ENCODE results near the gene SLC17A8.

SLC17A8 gene

DNA sequence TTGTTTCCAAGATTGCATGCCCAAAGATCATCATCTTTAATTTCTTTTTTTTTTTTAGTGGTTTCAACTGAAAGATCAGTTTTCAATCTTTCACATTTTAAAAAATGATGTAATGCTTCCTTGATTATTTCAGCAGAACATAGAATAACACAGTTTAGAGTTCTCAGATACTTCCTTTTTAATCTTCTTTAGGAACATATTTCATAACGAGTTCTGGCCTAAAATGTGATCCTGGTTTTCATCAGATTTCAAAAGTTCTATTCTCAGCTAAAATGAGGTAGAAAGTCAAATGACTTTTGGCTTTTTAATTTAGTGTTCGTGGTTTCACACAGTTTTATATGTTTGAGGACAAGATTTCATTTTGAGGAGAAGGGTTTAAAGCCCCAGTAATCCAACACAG lies 76.8 kb downstream of the SLC17A8 start:
- DNase-seq = no peak

DNA sequence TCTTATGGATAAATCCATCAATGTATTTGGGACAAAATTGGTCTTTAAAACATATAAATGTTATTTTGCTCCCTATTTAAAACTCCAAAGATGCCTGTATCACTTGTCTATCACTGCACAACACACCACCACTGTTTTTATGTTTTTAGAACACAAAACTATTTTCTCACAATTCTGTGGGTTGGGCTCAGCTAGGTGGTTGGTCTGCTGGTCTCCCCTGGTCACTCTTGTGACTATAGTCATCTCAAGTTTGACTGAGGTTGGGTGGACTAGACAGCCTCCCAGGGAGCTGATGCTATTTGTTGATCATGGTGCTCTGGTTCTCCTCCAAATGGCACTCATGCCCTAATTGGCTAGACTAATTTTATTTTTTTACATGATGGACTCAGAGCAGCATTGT lies 77.3 kb downstream of the SLC17A8 start:
- DNase-seq = no peak

DNA sequence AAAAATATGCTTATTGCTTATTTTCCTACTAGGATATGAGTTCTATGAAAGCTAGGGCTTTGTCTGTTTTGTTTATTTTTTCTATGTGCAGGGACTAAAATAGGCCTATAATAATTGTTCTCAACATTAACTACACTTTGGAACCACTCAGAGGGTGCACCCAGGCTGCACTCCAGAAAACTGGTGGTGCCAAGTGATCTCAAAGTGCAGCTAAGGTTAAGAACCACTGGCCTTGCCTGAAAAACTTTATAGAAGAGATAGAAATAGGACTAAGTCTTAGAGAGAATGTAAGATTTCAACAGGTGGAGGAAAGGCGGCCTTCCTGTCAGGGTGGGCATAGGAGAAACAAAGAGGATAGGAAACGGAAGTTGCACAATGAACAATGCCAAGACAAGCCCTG lies 79.1 kb downstream of the SLC17A8 start:
- no peak for DNase-seq

DNA sequence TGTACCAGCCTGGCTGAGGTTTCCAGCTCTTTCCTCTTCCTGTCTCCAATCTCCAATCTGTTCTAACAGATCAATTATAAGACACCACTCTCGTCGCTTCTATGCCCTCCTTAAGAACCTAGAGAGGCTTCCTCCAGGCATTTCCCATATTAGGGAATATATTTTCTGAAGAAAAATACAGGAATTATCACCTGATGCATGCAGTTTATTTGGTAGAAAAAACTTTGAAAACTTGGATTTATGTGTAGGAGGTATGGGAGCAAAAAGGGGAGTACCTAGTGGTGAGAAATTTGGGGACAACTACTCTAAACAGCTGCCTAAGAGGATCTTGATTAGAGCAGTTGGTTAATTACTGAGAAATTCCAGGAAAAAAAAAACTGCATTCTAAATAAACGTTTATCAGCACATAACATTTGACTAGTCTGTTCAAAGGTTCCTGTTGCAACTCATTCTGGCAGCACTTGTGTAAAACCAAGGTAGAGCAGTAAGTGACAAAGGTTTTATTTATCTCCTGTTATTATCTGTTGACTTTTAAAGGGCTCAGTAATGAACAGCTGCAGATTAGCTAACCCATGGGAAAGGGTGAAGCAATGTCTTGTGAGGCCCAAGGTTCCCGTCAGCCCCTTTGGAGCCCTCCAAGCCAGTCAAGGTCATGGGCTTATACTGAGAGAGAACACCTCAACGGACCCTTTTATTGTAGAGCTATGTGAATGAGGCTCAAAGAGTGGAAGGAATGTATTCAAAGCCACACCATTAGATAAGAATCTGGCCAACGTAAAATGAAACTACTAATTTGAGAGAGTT lies 80.4 kb downstream of the SLC17A8 start:
- DNase-seq = no peak

DNA sequence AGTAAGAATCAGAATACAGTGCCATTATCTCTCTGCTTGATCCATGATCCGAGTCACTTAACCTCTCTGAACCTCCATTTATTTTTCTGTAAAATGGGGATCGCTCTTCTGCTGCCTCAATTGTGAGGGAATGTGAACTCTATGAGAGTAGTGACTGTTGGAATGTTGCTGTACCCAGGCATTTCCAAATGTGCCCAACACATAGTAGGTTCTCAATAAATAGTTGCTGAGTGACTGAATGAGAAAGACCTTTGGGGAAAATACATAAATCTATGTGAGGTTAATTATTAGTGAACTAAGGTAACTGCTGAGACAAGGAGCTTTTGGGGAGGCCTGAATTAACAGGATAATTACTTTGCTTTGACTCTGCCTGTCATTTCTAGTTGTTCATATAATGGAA lies 82.9 kb downstream of the SLC17A8 start:
- DNase-seq = no peak

DNA sequence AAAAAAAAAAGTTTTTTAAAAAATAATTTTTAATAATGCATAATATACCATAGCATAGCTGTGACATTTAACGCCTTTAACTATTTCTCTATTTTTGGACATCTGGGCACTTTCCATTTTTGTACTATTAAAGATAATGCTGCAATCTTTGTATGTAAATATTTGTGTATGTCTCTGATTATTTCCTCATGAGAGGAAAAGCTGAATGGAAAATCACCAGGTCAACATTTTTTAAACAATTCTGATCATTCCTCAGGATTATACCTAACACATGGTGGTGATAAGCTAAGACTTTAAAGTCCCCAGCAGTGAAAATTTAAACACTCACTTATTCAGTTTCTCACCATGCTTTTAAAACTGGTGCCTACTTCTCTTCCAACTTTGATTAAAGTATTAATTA lies 85.5 kb downstream of the SLC17A8 start:
- DNase-seq = no peak

DNA sequence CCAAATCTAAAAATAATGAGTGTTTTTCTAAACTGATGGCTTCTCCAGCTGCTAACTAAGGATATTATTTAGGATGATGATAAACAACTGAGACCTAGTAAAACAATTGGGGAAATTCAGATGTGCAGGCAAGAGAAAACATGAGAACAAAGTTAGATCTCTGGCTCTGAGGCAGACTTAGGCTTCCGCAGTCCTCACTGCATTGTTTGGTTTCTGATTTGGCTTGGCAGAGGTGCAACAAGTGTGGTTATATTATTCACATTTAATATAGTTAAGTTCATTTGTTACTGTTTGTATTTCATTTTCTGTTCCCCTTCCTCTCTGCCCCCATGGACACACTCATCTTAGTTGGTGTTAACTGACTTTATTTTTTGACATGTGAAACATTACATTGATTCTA lies 86.6 kb downstream of the SLC17A8 start:
- DNase-seq = no peak

DNA sequence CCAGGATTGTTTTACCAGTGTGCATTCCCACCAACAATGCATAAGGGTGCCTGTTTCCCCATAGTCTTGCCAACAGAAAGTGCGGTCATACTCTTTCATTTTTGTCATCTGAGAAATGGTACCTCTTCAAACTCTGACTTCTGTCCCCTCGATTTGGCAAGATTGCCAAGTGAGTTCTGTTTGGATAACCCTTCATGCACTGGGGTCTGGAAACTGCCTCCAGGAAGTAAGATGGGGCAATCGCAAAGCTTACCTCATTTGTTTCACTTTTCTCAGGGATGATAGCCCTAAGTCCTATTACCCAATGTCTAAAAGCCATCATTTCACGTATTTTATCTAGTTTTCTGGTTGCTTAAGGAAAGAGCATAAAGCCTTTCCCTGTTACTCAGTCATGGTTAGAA lies 88.2 kb downstream of the SLC17A8 start:
- DNase-seq = no peak

DNA sequence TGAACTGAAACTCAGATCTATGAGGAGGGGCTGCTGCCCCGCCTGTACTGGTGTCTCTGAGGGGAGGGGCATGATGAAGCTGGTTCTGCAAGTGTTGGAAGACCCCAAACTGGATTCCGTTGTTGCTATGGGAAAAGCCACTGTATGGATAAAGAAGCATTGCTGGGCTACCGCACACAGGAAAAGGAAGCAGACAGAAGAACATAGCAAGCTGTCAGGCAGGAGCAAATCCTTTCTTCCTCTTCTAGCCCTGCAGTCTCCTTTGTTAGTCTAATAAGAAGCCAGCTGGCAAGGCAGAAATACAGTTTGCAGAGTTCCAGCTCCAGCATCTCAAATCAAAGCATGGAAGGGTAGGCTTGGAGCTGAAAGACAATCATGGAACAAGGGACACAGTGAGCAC lies 90.5 kb downstream of the SLC17A8 start:
- no peak for DNase-seq

DNA sequence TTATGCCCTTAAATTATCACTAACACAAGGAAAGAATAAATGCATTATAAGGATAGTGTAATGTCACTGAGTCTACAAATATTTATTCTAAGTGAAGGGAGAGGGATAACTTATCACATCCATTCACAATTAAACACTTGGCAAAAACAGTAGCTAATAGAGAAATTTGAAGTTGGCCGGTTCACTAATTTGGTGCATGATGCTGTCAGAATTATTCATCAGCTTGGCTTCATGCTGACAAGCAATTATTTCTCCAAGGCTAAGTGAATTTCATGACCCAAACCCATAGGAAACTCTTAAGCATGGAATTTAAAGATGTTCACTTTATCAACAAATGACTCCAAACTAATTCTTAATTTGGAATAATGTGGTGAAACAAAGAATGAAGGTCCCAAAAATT lies 91.8 kb downstream of the SLC17A8 start:
- DNase-seq = no peak

DNA sequence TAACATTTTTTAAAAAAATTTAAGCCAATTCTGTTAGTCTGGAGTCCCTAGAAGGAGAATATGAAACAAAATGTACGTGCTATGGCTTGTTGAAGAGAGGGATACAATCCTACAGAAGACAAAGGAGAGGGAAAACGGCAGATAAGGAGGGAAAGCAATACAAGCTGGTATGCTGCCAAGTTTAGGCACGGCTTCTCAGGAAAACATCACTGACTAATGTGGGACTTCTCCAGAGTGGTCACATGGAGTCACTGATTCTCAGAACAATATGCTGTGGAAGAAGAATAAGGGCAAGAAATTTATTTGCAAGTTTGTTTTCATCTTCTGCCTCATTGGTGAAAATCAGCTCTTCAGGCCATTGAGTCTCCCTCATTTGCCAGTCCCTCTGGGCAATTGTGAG lies 93.9 kb downstream of the SLC17A8 start:
- DNase-seq = no peak

DNA sequence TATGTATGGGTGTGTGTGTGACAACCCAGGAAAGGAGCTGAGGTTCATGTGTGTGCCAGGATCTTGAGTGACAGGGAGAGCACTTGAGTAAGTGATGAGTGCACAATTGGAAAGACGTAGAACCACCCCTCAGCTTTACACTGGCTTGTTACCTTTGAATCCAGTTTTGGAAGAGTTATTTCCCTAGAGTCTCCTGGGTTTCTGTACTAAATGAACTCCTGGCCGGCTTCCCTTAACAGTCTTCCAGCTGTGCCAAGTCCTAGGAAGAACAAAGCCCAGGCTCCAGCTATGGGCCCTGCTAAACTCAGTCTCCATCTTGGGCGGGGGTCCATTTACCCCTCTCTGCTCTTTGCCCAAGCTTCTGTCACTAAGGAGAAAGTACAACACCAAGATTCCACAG lies 97.1 kb downstream of the SLC17A8 start:
- DNase-seq = no peak

DNA sequence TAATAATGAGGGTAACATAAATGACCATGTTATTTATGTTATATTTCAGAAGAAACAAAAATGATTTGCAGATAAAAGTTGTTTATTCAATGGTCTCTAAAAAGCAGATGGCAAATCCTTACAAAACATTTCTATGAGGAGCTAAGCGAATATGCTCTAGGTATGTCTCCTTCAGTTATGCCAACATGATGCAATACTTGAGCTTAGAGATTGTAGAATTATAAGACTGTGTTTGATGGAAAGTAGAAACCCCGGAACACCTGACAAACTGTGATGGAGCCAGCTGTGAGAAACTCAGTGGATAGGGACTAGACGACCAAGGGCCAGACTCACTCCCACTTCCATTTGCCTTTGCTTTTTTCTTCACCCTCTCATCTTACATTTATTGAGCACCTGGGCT lies 99.0 kb downstream of the SLC17A8 start:
- no peak for DNase-seq

DNA sequence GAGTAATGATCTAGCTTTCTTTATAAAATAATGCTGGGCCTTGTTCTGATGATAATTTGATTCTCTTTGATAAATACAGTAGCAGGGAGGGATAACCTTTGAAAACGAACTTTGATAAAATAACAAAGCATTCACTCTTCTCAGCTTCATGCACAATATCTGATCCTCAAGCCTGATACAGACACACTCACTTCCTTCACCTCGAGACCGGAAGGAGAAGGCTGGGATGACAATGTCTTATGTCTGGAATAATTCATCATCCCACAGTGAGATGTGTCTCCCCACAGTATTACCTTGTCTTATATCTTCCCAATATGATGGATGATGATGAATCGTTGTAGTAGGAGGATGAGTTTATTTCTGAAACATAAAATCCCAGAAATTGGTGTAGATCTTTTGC lies 101.3 kb downstream of the SLC17A8 start:
- no peak for DNase-seq

DNA sequence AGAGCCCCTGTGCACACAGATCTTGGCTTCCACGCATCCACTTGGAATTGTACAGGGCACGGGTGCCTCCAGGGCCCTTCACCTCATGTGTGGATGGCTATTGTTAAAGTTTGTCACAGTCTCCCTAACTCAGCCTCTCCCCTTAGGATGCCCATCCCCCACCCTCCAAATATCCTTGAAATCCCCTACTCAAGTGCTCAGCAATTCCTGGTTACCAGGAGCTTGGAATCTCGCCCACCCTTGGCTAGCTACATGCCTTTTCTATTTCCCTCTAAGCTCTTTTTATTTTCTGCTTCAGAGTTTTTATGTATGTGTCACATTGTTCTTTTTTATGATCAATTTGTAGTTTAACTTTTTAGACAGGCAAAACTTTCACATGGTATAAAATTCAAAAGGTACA lies 103.8 kb downstream of the SLC17A8 start:
- DNase-seq = no peak

DNA sequence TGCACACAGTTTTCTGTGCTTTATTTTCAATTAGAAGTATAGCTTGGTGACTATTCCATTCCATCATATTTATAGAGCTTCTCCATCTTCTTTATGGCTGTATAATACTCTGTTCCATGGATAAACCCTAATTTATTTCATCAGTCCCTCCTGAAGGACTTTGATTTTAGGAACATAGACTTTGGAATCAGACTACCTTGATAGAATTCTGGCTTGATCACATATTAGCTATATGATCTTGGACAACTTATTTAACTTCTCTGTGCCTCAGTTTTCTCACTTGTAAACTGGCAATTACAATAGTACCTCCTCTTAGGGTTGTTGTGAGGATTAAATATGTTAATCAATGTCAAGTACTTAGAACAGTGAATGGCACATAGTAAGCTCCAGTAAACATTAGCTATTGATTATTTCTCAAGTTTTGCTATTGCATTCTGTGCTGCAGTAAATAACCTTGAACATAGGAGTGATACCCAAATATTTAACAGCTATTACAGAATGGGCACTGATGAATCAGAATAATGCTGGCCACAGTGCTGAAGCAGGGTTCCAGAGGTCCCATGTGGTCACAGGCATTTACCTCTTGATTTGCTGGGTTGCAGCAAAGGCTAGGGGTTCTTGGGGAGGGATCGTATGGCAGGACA lies 104.6 kb downstream of the SLC17A8 start:
- no peak for DNase-seq

DNA sequence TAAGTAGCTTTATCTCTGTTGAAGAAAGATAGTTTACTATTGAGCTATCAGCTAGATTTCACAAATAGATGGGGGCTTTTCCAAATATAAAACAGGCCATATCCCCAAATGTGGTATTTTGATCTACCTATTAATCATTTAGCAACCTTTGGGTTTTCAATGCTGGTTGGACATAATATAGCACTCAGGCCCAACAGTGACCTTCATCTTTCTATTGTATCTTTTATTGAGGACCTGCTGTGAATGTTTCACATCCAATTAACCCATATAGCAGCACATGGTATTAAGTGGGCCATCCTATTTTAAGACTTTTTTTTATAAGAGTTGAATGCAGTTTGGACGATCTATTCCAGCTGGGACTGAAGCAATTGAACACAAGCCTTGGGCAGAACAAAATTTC lies 106.8 kb downstream of the SLC17A8 start:
- DNase-seq = no peak

DNA sequence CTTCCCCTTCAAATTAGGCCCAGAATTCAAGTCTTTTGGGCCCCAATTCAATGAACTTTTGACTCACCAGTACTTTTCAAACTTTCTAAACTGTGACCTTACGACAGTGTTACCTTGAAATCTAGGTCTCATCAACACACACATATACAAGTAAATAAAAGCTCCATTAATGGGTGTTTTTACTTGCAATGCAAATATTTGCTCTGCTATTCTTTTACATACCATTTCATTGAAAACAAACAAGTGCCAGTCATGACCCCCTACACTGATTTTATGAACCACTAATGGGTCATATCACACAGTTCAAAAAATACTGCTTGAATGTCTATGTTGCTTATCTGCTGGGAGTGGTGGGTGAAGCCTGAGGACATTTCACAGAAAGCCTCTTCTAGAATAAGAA lies 107.7 kb downstream of the SLC17A8 start:
- no peak for DNase-seq

DNA sequence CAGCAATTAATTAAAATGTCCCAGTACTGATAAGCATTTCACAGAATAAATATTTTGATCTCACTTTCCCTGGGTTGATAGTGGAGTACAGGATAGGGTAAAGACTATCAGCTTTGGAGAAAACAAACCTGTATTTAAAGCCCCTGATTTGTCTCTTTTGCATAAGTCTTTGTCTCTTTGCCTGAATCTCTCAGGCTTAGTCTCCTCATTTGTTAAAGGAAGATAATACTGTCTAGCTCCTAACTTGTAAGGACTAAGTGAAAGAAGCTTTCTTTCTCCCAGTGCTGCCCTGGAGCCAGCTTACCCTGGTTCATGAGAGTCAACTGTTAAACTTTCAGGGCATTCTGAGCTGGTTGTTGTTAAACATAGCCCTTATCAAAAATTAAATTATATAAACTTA lies 111.3 kb downstream of the SLC17A8 start:
- DNase-seq = no peak

Data from NCI-H774 (cell line).